Mesenchymal stem cell (in vitro differentiated cells and primary cell): ENCODE results near the gene CNDP2.

Source experiments
- DNase-seq: peaks from one replicate; pipeline ENCODE4 v3.0.0-alpha.2; 2013
- H2AFZ ChIP-seq: one replicate; pipeline ENCODE4 v1.6.1; 2013; ENCODE audit warnings: low read depth, mild to moderate bottlenecking, control low read depth, inconsistent platforms, low read length, moderate library complexity
- H2AK5ac ChIP-seq: 2 replicates; pipeline ENCODE4 v1.6.1; 2013; ENCODE audit warnings: low read length, moderate library complexity, mild to moderate bottlenecking, inconsistent platforms; ENCODE audit not compliant: severe bottlenecking
- H2BK120ac ChIP-seq: one replicate; pipeline ENCODE4 v1.6.1; 2013; ENCODE audit warnings: low read depth, mild to moderate bottlenecking, inconsistent platforms, low read length, moderate library complexity
- H2BK12ac ChIP-seq, 2 experiments: one replicate each; pipeline ENCODE4 v1.6.1; 2013; ENCODE audit warnings: inconsistent platforms in 2 of 2, low read length in 2 of 2, mild to moderate bottlenecking in 2 of 2, moderate library complexity in 2 of 2, control low read depth in 1 of 2
- H2BK15ac ChIP-seq: one replicate; pipeline ENCODE4 v1.6.1; 2013; ENCODE audit warnings: mild to moderate bottlenecking, low read depth, inconsistent platforms; ENCODE audit not compliant: poor library complexity, severe bottlenecking
- H2BK5ac ChIP-seq: 2 replicates; pipeline ENCODE4 v1.6.1; 2013; ENCODE audit warnings: low read depth, mild to moderate bottlenecking, low read length, control low read depth, inconsistent platforms; ENCODE audit not compliant: poor library complexity, severe bottlenecking
- H3K14ac ChIP-seq, 2 experiments: one replicate each; pipeline ENCODE4 v1.6.1; 2013; ENCODE audit warnings: inconsistent platforms in 2 of 2, low read length in 2 of 2, control low read depth in 1 of 2, mild to moderate bottlenecking in 1 of 2, moderate library complexity in 1 of 2
- H3K18ac ChIP-seq, 2 experiments: one replicate each; pipeline ENCODE4 v1.6.1; 2013; ENCODE audit warnings: inconsistent platforms in 2 of 2, low read length in 2 of 2, control low read depth in 1 of 2, low read depth in 1 of 2, mild to moderate bottlenecking in 1 of 2
- H3K23ac ChIP-seq, 2 experiments: one replicate each; pipeline ENCODE4 v1.6.1; 2013; ENCODE audit warnings: inconsistent platforms in 2 of 2, low read length in 2 of 2, mild to moderate bottlenecking in 2 of 2, moderate library complexity in 2 of 2, control low read depth in 1 of 2
- H3K27ac ChIP-seq: 2 replicates; pipeline ENCODE4 v1.5.1; 2013; ENCODE audit warnings: mild to moderate bottlenecking, moderate library complexity, low read length, control low read depth, inconsistent platforms; ENCODE audit not compliant: poor library complexity, severe bottlenecking
- H3K27me3 ChIP-seq, 2 experiments: 2 replicates each; pipeline versions ENCODE4 v1.6.1 to v1.7.0; 2013; ENCODE audit warnings: low read length in 2 of 2, mild to moderate bottlenecking in 2 of 2, moderate library complexity in 2 of 2, control low read depth in 1 of 2, inconsistent platforms in 1 of 2; ENCODE audit not compliant: control insufficient read depth in 1 of 2, insufficient read depth in 1 of 2
- H3K36me3 ChIP-seq, 2 experiments: 2 replicates each; pipeline versions ENCODE4 v1.6.1 to v1.7.0; 2013; ENCODE audit warnings: low read length in 2 of 2, control low read depth in 1 of 2, inconsistent platforms in 1 of 2, low read depth in 1 of 2, mild to moderate bottlenecking in 1 of 2; ENCODE audit not compliant: insufficient read depth in 2 of 2, control insufficient read depth in 1 of 2
- H3K4ac ChIP-seq, 2 experiments: one replicate each; pipeline ENCODE4 v1.6.1; 2013; ENCODE audit warnings: inconsistent platforms in 2 of 2, low read length in 2 of 2, mild to moderate bottlenecking in 2 of 2, moderate library complexity in 2 of 2, control low read depth in 1 of 2, low read depth in 1 of 2
- H3K4me1 ChIP-seq: 2 replicates; pipeline ENCODE4 v1.6.1; 2013; ENCODE audit warnings: low read depth, low read length, control low read depth; ENCODE audit not compliant: control insufficient read depth, insufficient read depth
- H3K4me2 ChIP-seq: 2 replicates; pipeline ENCODE4 v1.6.1; 2013; ENCODE audit warnings: low read length, mild to moderate bottlenecking, inconsistent platforms; ENCODE audit not compliant: poor library complexity, severe bottlenecking
- H3K4me3 ChIP-seq, 2 experiments: 2 replicates each; pipeline versions ENCODE4 v1.5.1 to v1.7.0; 2013; ENCODE audit warnings: low read length in 2 of 2, mild to moderate bottlenecking in 2 of 2, control low read depth in 1 of 2, low read depth in 1 of 2; ENCODE audit not compliant: insufficient read depth in 1 of 2
- H3K79me1 ChIP-seq: replicated peaks from 2 replicates; pipeline ENCODE4 v1.6.1; 2013; ENCODE audit warnings: mild to moderate bottlenecking, control low read depth, low read length, inconsistent platforms; ENCODE audit not compliant: poor library complexity, severe bottlenecking
- H3K9ac ChIP-seq: 2 replicates; pipeline ENCODE4 v1.7.0; 2013; ENCODE audit warnings: mild to moderate bottlenecking, low read length, moderate library complexity
- H3K9me3 ChIP-seq: 2 replicates; pipeline ENCODE4 v1.7.0; 2013; ENCODE audit warnings: mild to moderate bottlenecking, low read length; ENCODE audit not compliant: control insufficient read depth
- H4K8ac ChIP-seq: one replicate; pipeline ENCODE4 v1.6.1; 2013; ENCODE audit warnings: inconsistent platforms, mild to moderate bottlenecking, low read length, moderate library complexity
- H4K91ac ChIP-seq: one replicate; pipeline ENCODE4 v1.6.1; 2013; ENCODE audit warnings: mild to moderate bottlenecking, low read length, inconsistent platforms
- WGBS: methylation state at CpG from one replicate; pipeline ENCODE4 v1.1.7; 2013; ENCODE audit warnings: mixed read lengths; 5-methylcytosine and 5-hydroxymethylcytosine counted together

The CNDP2 gene

DNA sequence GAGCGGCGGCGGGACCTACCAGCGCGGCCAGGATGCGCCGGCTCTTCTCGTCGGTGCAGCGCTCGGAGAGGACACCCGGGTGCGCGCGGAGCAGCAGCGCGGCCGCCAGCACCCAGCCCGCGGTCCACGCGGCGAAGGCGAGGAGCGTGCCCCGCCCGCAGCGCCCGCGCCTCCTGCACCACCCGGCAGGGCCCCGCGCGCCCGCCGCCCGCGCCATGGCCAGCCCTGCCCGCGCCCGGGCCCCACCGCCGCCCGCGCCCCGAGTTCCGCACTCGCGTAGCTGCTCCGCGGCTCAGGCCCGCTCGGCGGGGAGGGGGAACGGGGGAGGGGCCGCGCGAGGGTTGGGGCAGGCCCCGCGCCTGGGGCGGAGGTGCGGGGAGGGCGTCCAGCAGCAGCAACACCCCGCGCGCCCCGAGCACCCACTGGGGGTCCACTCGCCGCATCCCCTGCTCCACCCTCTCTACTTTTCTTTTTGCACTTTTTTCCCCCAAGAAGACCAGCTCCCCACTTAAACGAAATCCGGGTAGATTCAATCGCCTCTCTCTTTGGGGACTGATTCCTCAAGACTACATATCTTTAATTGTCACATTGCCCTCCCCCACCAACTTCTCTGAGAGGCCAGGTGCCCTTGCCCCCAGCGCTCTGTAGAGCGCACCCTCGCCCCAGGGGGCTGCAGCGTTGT, 39.0 kb upstream of the CNDP2 start, which contains the start of gene DIPK1C:
Gene DIPK1C (minus strand): TSS at position 266 of the 682 bp plus-strand sequence. CDS start 49 bp downstream, at position 217.
- Histone ChIP-seq H3K9me3 (no peaks in the 10 kb centered on the region), H3K4me2 (peak within 1 kb of the TSS; percentile 40), H3K36me3 (no peaks in the 10 kb centered on the region), H3K18ac (no peak within 1 kb of the TSS), H3K79me1 (no peaks in the 10 kb centered on the region), H4K91ac (no peak within 1 kb of the TSS), H3K27ac (no peak within 1 kb of the TSS), H2AK5ac (no peak within 1 kb of the TSS), H3K27me3 (peaks cover 72 to 90% of the 10 kb centered on the region in 2 experiments), H3K4ac (no peak within 1 kb of the TSS), H2BK5ac (no peak within 1 kb of the TSS), H3K4me1 (peaks cover 11% of the 10 kb centered on the region), H3K23ac (no peak within 1 kb of the TSS), H2BK12ac (no peak within 1 kb of the TSS), H2BK15ac (no peak within 1 kb of the TSS), H3K4me3 (peak within 1 kb of the TSS in 1 of 2 experiments; percentile 31), H2BK120ac (no peak within 1 kb of the TSS), H3K14ac (no peak within 1 kb of the TSS), H3K9ac (no peak within 1 kb of the TSS), H4K8ac (no peak within 1 kb of the TSS), H2AFZ (no peak within 1 kb of the TSS)
- WGBS: 2% methylated on average over 52 of the region's 76 CpGs
- no peak for DNase-seq

DNA sequence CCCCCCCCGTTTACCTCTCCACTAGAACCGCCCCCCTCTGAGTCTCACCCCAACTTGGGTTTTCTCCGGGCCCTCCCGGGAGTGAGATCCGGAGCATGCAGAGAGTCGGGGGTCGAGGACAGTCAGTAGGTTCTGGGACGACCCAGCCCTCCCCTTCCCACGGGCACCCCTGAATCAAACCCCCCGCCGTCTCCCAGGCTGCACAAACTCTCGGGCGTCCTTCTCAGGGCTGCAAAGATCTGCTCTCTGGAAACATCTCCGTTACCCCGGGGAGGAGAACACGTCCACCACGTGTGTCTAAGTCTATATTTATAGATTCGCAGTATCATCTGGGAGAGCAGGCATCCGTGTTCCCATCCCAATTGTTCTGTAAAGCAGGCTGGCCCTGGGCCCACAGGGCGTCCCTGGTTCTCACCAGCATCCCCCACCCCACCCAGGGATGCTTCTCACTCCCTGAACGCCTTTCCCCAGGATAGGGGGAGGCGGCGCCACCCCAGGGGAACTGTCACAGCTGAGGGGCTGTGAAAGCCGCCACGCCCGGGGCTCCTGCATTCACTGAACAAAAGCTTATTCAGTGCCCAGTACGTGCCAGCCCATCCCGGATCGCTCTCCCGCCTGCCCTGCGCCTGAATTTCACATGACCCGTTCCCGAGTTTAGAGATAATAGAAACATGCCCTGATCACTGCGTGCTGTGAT, 38.3 kb upstream of the CNDP2 start:
- no peak overlapping the region for H3K4me2 ChIP-seq
- H3K9me3 ChIP-seq: no peaks in the 10 kb centered on the region
- H2BK5ac ChIP-seq: no peak overlapping the region
- H2BK15ac ChIP-seq: no peak overlapping the region
- no peak overlapping the region for H3K18ac ChIP-seq
- no peak for DNase-seq
- no peak overlapping the region for H4K8ac ChIP-seq
- no peak overlapping the region for H3K9ac ChIP-seq
- no peak overlapping the region for H3K4me3 ChIP-seq
- no peaks in the 10 kb centered on the region for H3K36me3 ChIP-seq
- H2AFZ ChIP-seq: no peak overlapping the region
- no peak overlapping the region for H3K27ac ChIP-seq
- H4K91ac ChIP-seq: no peak overlapping the region
- peaks cover 72 to 90% of the 10 kb centered on the region in 2 experiments for H3K27me3 ChIP-seq
- no peak overlapping the region for H3K14ac ChIP-seq
- no peak overlapping the region for H2BK12ac ChIP-seq
- H2BK120ac ChIP-seq: no peak overlapping the region
- no peak overlapping the region for H3K23ac ChIP-seq
- H3K79me1 ChIP-seq: no peaks in the 10 kb centered on the region
- 43% methylated on average over 34 of the region's 34 CpGs for WGBS
- no peak overlapping the region for H2AK5ac ChIP-seq
- H3K4me1 ChIP-seq: peaks cover 11% of the 10 kb centered on the region
- no peak overlapping the region for H3K4ac ChIP-seq

DNA sequence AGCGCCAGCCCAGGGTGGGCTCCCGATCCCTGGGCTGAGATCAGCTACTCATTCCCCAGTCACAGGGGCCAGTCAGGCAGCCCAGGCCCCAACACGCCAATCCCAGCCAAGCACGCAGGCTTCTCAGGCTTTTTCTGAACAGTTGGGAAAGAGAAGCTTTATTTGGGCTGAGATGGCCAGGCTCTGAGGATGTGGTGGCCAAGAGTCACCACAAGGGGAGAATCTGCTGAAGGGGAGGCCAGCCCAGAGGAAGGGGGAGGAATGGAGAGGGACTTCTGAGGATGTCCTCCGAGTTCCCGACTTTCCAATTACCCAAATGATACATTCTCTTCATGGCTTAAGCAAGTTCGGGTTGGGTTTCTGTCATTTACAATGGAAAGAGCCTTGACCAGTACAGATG, 36.3 kb upstream of the CNDP2 start:
- Histone ChIP-seq H4K91ac (no peak overlapping the region), H3K4me2 (no peak overlapping the region), H3K79me1 (no peaks in the 10 kb centered on the region), H3K9ac (no peak overlapping the region), H2BK15ac (no peak overlapping the region), H2BK120ac (no peak overlapping the region), H3K4me3 (no peak overlapping the region), H3K27ac (no peak overlapping the region), H3K18ac (no peak overlapping the region), H4K8ac (no peak overlapping the region), H3K36me3 (no peaks in the 10 kb centered on the region), H3K27me3 (peaks cover 60 to 89% of the 10 kb centered on the region in 2 experiments), H2AK5ac (no peak overlapping the region), H3K23ac (no peak overlapping the region), H3K4ac (no peak overlapping the region), H2AFZ (no peak overlapping the region), H3K4me1 (peaks cover 11% of the 10 kb centered on the region), H2BK12ac (no peak overlapping the region), H2BK5ac (no peak overlapping the region), H3K9me3 (no peaks in the 10 kb centered on the region), H3K14ac (no peak overlapping the region)
- WGBS: 54% methylated on average over 5 of the region's 7 CpGs
- DNase-seq: peak; percentile 11

DNA sequence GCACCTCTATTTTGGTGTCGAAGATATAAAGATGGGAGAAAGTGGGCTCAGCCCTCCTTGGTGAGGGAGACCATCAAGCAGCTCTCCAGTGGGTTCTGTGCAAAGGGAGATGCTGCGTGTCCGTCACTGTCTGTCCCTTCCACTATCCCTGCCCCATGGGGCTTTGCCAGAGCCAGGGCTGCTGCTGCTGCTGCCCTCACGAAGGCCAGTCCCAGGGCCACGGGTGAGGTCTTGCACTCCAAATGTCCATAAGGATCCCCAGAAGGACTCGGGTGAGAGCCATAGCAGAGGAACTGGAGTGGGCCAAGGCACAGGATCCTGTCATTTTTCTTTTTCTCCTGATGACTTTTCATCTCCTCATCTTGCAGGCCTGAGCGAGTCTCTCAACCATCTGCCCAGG, 35.3 kb upstream of the CNDP2 start:
- Histone ChIP-seq H2AK5ac (no peak overlapping the region), H3K14ac (no peak overlapping the region), H2BK15ac (no peak overlapping the region), H3K27me3 (peaks cover 56 to 79% of the 10 kb centered on the region in 2 experiments), H3K4ac (no peak overlapping the region), H2BK5ac (no peak overlapping the region), H4K8ac (no peak overlapping the region), H3K9ac (no peak overlapping the region), H3K9me3 (no peaks in the 10 kb centered on the region), H3K4me3 (no peak overlapping the region), H3K27ac (no peak overlapping the region), H3K79me1 (no peaks in the 10 kb centered on the region), H3K4me2 (no peak overlapping the region), H2AFZ (no peak overlapping the region), H2BK120ac (no peak overlapping the region), H3K36me3 (no peaks in the 10 kb centered on the region), H3K18ac (no peak overlapping the region), H4K91ac (no peak overlapping the region), H3K23ac (no peak overlapping the region), H3K4me1 (peaks cover 11% of the 10 kb centered on the region), H2BK12ac (no peak overlapping the region)
- no peak for DNase-seq
- 89% methylated on average over 7 of the region's 7 CpGs for WGBS
